Measurements from ENCODE around the gene RPTOR.

RPTOR gene

GRCh38 chr17:80798595-80799537, 254.2 kb downstream of the RPTOR start:
- DNase-seq (ENCODE audit: low read depth): no peak
- no peak overlapping the region for H3K4me3 ChIP-seq (ENCODE audit: low read depth, low read length)
- TF ChIP-seq CTCF (IDR thresholded peaks at IDR 0.05; ENCODE audit: control insufficient read depth, extremely low read depth, insufficient read depth): no peak

- no peak overlapping the region for H3K4me3 ChIP-seq (ENCODE audit: low read depth, low read length)
- DNase-seq (ENCODE audit: low read depth): no peak
- TF ChIP-seq CTCF (IDR thresholded peaks at IDR 0.05; ENCODE audit: control insufficient read depth, extremely low read depth, insufficient read depth): no peak
Observed at GRCh38 chr17:80799538-80800480, 255.2 kb downstream of the RPTOR start.

- no peak for TF ChIP-seq CTCF (IDR thresholded peaks at IDR 0.05; ENCODE audit: control insufficient read depth, extremely low read depth, insufficient read depth)
- H3K4me3 ChIP-seq (ENCODE audit: low read depth, low read length): no peak overlapping the region
- no peak for DNase-seq (ENCODE audit: low read depth)
Observed at GRCh38 chr17:80800481-80801391, 256.1 kb downstream of the RPTOR start.

- H3K4me3 ChIP-seq (ENCODE audit: low read depth, low read length): no peak overlapping the region
- TF ChIP-seq CTCF (IDR thresholded peaks at IDR 0.05; ENCODE audit: control insufficient read depth, extremely low read depth, insufficient read depth): no peak
- no peak for DNase-seq (ENCODE audit: low read depth)
Observed at GRCh38 chr17:80802626-80803450, 258.2 kb downstream of the RPTOR start.

- DNase-seq (ENCODE audit: low read depth): no peak
- no peak overlapping the region for H3K4me3 ChIP-seq (ENCODE audit: low read depth, low read length)
- no peak for TF ChIP-seq CTCF (IDR thresholded peaks at IDR 0.05; ENCODE audit: control insufficient read depth, extremely low read depth, insufficient read depth)
Observed at GRCh38 chr17:80803451-80804428, 259.1 kb downstream of the RPTOR start.

Measured in LNCaP clone FGC (cell line).